Fibroblast of pulmonary artery (primary cell): ENCODE data around the gene DIAPH3.

Source experiments
- DNase-seq: peaks from one replicate; pipeline ENCODE4 v3.0.0-alpha.2; 2010; ENCODE audit warnings: low read depth
- H3K4me3 ChIP-seq: replicated peaks from 2 replicates; pipeline ENCODE4 v1.5.1; 2011; ENCODE audit warnings: low read depth, mild to moderate bottlenecking, control low read depth, low read length, moderate library complexity
- TF ChIP-seq, protein P1 (sequence below): IDR thresholded peaks from 2 replicates; pipeline ENCODE4 v1.5.1; 2011; ENCODE audit warnings: mild to moderate bottlenecking, control low read depth, low read length, inconsistent platforms; ENCODE audit errors: missing control alignments

DIAPH3 gene

DNA sequence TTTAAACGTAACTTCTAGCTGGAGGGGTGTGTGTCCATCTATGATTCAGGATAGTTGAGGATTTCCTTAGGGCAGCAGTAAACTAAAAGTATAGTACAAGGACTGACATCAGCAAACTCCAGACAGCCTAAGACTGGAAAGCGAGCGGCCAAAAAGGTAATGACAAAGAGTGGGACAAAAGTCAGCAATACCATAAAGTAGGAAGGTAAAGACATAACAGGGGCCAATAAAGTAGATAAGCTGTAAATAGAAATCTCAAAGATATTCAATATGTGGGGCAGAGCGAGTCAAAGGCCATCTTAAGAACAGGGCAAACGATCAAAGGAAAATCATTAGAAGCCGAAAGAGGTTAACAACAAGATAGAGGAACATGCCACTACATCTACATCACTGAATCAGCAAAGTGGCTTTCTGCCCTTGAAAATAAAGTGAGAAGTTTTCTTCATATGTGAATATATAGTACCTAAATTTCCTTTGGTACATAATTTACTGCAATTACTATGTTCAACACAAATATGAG lies 167.2 kb downstream of the DIAPH3 start:
- no peak for DNase-seq
- H3K4me3 ChIP-seq = no peak overlapping the region
- TF ChIP-seq, protein P1, sequence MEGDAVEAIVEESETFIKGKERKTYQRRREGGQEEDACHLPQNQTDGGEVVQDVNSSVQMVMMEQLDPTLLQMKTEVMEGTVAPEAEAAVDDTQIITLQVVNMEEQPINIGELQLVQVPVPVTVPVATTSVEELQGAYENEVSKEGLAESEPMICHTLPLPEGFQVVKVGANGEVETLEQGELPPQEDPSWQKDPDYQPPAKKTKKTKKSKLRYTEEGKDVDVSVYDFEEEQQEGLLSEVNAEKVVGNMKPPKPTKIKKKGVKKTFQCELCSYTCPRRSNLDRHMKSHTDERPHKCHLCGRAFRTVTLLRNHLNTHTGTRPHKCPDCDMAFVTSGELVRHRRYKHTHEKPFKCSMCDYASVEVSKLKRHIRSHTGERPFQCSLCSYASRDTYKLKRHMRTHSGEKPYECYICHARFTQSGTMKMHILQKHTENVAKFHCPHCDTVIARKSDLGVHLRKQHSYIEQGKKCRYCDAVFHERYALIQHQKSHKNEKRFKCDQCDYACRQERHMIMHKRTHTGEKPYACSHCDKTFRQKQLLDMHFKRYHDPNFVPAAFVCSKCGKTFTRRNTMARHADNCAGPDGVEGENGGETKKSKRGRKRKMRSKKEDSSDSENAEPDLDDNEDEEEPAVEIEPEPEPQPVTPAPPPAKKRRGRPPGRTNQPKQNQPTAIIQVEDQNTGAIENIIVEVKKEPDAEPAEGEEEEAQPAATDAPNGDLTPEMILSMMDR = no peak

DNA sequence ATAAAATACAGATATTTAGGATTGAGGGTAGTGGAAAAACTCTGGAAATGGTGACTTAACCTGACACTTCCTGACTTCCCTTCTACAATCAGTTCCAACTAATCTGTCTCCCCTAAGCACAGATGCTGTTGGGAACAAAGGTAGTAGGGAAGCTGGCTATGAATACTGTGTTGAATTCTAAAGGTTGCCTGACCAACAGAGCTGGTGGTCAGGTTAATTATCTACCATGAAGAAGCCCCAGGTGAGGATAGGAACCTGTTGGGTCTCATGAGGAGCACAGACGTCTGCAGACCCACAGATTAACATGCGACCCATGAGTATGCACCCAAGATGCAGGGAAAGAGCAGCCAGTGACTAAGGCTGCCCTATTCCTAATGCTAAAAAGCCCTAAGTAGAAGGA lies 172.3 kb downstream of the DIAPH3 start:
- TF ChIP-seq, protein P1 = no peak
- no peak overlapping the region for H3K4me3 ChIP-seq
- DNase-seq = no peak

DNA sequence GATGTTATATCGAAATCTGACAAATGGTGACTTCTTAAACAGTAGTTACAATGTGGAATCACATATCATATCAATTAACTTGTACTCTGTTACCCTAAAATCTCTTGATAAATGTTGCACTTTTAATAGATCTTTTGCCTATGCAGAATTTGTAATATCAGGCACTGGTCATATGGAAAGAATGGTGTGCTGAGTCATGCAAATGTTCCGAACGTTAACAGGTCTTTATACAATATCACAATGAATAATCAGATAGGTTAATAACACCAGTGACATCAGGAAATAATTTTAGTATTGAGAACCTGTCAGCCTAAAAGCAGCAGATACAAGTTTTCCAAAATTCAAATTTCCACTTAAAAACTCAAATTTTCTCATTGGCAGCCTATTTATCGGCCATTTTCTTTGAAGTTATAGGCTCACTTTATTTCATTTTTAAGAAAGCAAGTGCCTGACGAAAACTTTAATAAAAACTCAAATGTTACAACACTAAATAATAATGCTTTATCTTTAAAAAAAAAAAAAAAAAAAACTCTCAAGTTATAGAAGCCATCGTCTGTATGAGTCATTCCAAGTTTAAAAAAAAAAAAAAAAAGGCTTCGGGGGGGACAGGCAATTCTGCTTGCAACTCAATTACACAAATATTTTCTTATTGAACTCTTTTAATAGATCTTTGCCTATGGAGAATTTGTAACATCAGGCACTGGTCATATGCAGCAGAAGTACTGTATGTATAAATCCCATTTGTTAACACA lies 180.9 kb downstream of the DIAPH3 start:
- peak; percentile 31 for DNase-seq
- TF ChIP-seq, protein P1 = no peak
- H3K4me3 ChIP-seq = peak overlapping the region; percentile 4

DNA sequence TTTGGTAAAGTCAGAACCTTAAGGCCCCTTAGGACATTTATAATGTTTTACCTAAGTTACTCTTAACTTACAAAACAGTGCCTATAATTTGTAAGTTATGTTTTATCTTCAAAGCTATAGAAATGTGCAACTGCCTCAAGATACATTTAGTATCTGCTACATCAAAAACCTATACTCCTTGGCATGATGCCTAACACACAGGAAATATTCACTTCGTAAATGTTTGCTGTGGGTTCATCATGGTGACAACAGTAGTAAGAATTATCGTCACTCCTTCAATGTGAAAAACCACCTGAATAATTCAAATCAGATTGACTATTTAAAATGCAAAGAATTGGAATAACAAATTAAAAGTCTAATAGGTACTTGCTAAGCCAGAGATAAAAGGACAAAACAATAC lies 184.1 kb downstream of the DIAPH3 start:
- no peak for DNase-seq
- TF ChIP-seq, protein P1 = no peak
- H3K4me3 ChIP-seq = no peak overlapping the region

DNA sequence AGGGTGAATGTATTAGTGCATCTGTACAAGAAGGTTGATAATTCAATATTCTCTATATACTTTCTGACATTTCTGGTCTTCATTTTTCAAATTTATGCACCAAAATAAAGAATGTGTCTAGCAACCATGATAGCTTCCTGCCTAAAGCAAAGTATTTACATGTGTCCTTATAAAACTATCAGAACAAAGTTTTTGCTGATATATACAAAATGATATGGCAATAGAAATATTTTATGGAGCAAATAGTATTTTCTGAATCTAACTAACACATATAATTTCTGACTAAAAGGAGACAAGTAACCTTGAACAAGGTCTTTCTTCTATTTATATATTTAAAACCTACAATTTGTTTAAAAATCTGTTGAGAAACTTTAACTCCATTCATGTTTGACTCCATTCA lies 184.9 kb downstream of the DIAPH3 start:
- TF ChIP-seq, protein P1 = no peak
- no peak overlapping the region for H3K4me3 ChIP-seq
- DNase-seq = no peak

DNA sequence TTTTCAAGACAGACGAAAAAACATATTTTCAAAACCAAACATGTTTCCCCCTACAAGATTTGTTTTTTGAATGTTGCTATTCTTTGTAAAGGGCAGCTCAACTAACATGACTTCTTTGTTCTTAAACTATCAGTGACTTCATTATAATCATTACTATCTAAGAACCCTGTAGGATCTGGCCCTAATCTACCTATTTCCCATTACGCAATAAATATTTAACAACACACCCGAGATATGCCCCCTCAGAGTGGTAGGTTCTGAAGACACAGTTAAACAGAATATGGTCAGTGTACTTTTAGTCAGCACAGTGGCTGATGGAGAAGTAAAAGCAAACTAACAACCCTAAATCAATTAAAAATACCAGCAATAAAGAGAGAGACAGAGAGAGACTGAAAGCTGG lies 186.9 kb downstream of the DIAPH3 start:
- TF ChIP-seq, protein P1 = no peak
- no peak for DNase-seq
- no peak overlapping the region for H3K4me3 ChIP-seq

DNA sequence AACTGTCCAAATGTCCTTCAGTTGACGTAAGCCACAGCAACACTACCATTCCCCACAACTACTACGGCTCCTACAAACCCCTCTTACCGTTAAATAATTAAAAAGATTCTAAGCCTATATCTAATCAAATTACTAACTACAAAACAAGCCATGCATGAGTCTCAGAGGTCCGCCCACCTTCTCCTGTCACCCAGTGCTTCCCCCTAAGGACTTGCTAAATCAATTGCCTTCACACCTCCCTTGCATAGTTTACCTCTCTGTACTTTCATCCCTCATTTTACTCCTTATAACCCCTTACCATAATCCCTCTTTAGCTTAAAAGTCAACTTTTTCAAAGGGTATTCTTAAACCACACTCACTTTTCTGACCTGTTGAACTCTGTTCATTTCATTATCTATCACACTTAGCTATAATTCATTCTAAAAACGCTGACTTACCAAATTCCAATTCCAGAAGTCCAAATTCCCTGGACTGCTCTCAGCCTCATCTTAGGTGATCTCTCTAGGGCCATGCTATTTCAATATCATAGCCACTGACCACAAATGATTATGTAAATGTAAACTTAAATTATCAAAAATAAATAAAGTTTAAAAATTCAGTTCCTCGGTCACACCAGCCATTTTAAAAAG lies 187.8 kb downstream of the DIAPH3 start:
- no peak overlapping the region for H3K4me3 ChIP-seq
- no peak for DNase-seq
- TF ChIP-seq, protein P1 = no peak
